NCI-H1417 (cell line): ENCODE data around the gene EXOC4.
A peak's percentile ranks its signal among the peaks of the same experiment; 100 is the strongest.
"Not testable (repeated sequence)": the region's sequence is repeated elsewhere in the genome, so short reads cannot be mapped to it uniquely, and the experiment has no call there.

ENCODE experiments used
- DNase-seq, 3 experiments: peaks; one replicate each; lab custom pipeline; 2025; lab: John Stamatoyannopoulos, UW

Gene EXOC4

DNA sequence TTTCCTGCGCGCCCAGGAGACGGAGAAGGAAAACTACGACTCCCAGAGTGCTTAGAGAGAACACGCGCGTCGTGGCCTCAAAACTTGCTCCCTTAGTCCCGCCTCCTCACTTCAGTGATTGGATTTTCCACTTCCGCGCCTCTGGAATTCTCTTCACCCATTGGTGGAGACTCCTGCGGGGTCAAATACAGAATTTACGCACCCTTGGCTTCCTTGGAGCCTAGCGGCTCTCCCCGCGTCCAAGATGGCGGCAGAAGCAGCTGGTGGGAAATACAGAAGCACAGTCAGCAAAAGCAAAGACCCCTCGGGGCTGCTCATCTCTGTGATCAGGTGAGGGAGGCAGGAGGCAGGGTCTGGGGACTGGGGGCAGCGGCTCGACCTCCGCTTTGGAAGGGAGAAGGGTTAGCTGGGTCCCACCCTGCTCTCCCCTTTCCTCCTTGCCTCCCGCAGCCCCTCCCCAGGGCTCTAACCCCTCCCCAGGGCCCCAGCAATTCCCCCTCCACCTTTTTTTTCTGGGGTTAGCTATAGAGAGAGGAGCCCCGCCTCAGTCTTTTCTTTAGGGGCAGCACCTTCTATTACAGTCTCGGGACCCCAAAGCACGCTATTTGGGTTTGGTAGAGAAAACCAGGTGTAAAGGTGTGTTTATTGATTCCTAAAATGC is at the start of gene EXOC4:
Gene EXOC4, plus strand, starts transcription at position 221 of the 661 bp plus-strand sequence.
- DNase-seq, result peak; percentile 99 to 100 (median 100)

- DNase-seq, result no peak
Observed at GRCh38 chr7:133203490-133203889, 49.4 kb upstream of the EXOC4 start.

- DNase-seq, result no peak
Observed at GRCh38 chr7:133207687-133208086, 45.2 kb upstream of the EXOC4 start.

DNA sequence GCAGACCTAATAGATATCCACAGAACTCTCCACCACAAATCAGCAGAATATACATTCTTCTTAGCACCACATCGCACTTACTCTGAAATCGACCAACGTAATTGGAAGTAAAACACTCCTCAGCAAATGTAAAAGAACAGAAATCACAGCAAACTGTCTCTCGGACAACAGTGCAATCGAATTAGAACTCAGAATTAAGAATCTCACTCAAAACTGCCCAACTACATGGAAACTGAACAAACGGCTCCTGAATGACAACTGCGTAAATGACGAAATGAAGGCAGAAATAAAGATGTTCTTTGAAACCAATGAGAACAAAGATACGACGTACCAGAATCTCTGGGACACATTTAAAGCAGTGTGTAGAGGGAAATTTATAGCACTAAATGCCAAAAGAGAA is 42.1 kb upstream of the EXOC4 start:
- not testable (repeated sequence) for DNase-seq

DNA sequence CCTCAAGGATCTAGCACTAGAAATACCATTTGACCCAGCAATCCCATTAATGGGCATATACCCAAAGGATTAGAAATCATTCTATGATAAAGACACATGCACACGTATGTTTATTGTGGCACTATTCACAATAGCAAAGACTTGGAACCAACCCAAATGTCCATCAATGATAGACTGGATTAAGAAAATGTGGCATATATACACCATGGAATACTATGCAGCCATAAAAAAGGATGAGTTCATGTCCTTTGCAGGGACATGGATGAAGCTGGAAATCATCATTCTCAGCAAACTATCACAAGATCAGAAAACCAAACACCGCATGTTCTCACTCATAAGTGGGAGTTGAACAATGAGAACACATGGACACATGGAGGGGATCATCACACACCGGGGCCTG is 39.1 kb upstream of the EXOC4 start:
- DNase-seq, result not testable (repeated sequence)

- no peak for DNase-seq
Observed at GRCh38 chr7:133217773-133218172, 35.1 kb upstream of the EXOC4 start.

- peak; percentile 3 to 87 (median 57) for DNase-seq
Observed at GRCh38 chr7:133230591-133231194, 22.2 kb upstream of the EXOC4 start.

DNA sequence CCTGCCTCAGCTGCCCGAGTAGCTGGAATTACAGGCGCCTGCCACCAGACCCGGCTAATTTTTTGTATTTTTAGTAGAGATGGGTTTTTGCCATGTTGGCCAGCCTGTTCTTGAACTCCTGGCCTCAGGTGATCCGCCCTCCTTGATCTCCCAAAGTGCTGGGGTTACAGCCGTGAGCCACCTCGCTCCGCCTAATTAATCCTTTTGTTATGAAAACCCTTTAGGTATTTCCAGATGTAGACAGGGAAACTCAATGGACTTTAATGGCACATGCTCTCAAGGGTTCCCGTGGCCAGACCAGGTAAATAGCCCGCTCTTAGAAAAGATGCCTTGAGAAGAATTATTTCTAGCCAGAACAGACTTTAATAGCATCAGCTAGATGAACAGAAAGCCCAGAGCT is 19.7 kb upstream of the EXOC4 start:
- no peak for DNase-seq

DNA sequence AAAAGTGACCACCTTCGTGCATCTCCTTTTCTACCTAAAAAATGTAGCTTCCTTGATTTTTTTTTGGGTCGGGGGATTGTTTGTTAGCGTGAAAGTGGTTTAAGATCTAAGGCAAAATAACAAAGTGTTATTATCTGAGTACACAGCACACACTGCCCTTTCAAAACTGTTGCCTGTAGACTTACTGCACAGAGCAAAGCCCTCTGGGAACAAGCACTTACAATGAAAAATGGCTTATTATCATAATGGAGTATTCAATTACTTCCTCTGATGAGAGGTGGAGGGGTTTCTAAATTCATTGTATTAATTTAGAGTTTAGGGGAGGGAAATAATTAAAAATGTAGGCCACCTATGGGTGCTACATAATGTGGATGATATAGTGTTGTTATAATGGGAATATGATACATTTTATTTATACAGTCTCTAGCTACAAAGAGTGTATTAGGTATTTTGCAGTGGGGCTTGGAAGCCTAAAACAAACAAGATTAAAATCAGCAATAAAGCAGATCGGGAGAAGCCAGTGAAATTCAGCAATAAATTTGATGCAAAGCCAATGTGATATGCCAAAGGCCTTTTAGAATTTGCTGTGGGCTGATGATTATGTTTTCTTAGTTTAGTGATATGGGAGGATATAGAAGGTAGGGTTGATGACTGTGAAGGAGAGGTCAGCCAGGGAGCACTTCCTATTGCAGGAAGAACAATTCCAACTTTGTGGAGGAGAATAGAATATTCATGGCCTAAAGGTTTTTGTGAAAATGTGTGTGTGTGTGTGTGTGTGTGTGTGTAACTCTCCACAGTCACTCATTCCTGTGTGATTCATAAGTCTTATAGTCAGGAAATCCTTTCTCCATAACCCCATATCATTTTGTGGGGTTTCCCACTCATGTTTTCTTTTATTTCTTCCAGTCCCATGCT is 17.7 kb upstream of the EXOC4 start:
- DNase-seq, result peak in 2 of 3 experiments; percentile 32 to 80

GRCh38 chr7:133237545-133237944 is 15.3 kb upstream of the EXOC4 start:
- DNase-seq, result no peak

GRCh38 chr7:133240302-133240701 is 12.6 kb upstream of the EXOC4 start:
- DNase-seq, result no peak

- no peak for DNase-seq
Observed at GRCh38 chr7:133246558-133246957, 6.3 kb upstream of the EXOC4 start.

DNA sequence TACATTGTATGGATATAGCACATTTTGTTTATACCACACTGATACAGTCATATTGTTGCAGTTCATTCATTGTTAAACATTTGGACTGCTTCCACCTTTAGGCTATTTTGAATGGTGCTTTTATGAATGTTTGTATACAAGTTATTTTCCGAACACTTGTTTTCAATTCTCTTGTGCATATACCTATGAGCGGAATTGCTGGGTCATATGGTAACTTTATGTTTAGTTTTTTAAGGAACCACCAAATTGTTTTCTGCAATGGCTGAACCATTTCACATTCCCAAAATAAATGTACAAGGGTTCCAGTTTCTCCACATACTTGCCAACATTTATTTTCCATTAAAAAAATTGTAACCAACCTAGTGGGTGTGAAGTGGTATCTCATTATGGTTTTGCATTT is 4.0 kb upstream of the EXOC4 start:
- DNase-seq, result no peak

DNA sequence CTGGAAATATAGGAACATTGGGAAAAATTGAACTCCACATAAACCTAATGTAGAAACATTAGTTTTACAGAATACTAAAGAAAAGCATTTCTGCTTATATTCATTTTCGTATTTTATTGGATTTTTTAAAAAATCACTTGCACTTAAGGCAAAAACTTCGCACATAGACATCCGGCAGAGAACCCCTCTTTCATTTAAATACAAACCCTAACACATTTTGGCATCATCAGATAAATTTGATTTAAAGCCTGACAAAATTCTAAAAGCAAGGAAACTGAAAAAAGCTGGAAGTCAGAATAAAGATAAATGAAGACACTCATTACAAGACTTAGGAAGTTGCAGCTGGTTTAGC is 396 bp upstream of the EXOC4 start:
- DNase-seq, result no peak

DNA sequence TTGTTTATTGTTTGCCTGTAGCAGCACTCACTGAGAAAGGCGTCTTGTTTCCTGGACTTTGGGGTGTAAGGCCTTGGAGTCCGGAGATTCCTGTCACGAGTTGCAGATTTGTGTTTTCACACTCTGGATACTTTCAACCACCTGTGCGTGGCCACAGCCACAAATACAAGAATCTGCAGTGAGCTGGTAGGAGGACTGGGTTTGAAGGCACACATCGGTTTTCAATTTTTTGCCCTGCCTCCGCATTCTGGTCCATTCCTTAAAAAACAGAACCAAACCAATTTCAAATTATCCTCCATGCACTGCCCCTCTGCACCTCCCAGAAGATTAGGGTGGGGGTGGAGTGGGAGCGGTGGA is 619 bp downstream of the EXOC4 start:
- peak; percentile 16 to 81 (median 68) for DNase-seq

DNA sequence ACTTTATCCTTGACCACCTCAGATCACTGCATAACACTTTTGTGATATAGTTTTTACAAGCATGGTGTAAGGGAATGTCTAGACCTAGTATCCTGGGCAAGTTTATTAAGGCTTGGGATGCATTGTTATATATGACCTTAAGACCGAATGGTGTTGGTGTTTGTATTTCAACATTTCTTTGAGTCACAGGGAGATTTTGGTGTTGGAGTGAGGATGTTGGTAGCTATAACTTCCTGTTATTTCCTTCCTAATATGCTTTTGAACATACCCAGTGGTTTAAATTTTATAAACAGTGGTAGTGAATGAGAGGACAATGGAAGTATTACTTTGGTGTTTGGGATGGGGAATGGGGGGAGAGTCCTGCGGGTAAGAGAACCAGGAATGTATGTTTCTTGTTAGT is 2.6 kb downstream of the EXOC4 start:
- no peak for DNase-seq

DNA sequence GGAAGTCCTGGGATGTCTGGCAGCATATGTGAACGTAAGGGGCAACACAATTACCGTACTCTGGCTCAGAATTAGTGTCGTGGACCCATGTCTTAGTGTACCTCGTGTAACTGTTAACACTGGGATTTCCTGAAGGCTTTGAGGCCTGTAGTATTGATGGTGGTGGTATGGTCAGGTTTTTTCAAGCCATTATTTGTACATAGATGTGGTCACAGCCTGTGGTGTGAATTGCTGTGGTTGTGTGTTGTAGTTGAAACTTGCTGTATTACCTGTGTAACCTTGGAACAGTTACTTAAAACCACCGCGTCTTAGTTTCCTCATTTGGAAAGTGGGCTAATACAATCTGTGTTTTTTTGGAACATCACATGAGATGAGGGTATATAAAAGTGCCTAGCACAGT is 5.3 kb downstream of the EXOC4 start:
- DNase-seq, result no peak

DNA sequence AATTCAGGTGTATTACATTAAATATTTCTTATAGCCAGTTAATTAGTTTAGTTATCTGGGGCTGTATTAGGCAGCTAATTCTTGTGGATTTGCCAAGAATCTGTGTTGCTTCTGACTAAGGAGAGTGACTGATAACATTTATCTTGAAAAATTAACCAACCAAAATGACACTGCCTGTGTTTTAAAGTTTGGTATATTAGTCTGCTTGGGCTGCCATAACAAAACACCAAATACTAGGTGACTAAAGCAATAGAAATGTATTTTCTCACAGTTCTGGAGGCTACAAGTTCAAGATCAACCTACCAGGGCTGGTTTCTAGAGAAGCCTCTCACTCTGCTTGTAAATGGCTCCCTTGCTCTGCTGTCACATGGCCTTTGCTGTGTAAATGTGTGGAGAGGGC is 12.9 kb downstream of the EXOC4 start:
- no peak for DNase-seq

- DNase-seq, result peak in 1 of 3 experiments; percentile 43
Observed at GRCh38 chr7:133268355-133268754, 15.5 kb downstream of the EXOC4 start.

DNA sequence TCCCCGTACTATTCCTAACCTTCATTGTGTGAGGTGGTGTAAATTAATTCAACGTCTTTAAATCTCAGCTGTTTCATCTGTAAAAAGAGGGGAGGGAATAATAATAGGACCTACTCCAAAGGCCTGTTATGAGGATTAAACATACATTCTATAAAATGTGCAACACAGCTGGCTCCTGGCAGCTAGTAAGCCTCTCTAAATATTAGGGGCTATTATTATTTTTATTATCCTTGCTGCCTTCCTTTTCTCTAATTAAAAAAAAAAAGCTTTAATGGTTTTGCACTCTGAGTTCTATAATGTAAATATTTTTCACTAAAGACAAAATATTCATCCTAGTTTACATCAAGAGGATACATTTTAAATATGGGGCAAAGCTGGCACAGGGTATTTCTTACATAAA is 19.5 kb downstream of the EXOC4 start:
- DNase-seq, result peak in 1 of 3 experiments; percentile 76

DNA sequence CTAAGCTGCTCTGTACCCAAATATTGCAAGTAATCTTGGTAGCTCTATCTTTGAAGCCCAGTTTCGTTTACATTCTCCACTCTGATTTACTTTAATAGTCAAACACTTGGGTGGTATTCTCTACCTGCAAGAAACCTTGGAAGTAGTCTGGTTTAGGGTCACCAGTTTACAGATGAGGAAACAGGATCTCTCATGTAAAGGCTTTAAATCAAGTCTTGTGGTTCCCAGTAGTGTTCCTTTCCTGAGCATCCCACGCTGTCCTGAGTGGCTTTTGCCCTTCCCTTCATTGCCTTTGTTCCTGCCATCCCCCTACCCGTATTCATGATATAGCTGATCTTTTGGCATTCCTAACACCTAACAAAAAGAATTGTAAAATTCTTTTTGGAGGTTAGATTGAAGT is 20.3 kb downstream of the EXOC4 start:
- no peak for DNase-seq

- DNase-seq, result no peak
Observed at GRCh38 chr7:133274265-133274664, 21.4 kb downstream of the EXOC4 start.

- peak in 1 of 3 experiments; percentile 58 for DNase-seq
Observed at GRCh38 chr7:133275008-133275407, 22.1 kb downstream of the EXOC4 start.
